IMR-90 (cell line): ENCODE measurements around the gene NWD2. TPM values are rescaled to one million over a fixed set of nuclear protein-coding genes. Genes with fewer than 3 reads are reported as not detected.

Experiments used
- ATAC-seq: fragments of 200-7000 bp; cut with Tn5 transposase; 2 replicates; pipeline ENCODE4 v1.9.1; 2020; ENCODE audit warnings: low read depth, mild to moderate bottlenecking, moderate library complexity
- BruUV-seq: library from RNA; stranded (reverse); fragments of 400-500 nt; replicated peaks from 2 replicates; lab custom pipeline; 2021; lab: Mats Ljungman, UMichigan
- CTCF ChIA-PET: fragments of 300-600 bp; formaldehyde crosslinking; extraction: SDS; loops from one replicate; lab custom pipeline; 2021; ENCODE audit warnings: antibody characterized with exemption; lab: Yijun Ruan, JAX
- POLR2A ChIA-PET: fragments of 300-600 bp; sonication (Branson Sonifier 250); formaldehyde crosslinking; loops from one replicate; lab custom pipeline; 2022; ENCODE audit warnings: antibody characterized with exemption; ENCODE audit not compliant: unreplicated experiment; lab: Charles Lee
- DNase-seq: peaks from one replicate; pipeline ENCODE4 v3.0.0; 2013
- H2AFZ ChIP-seq: replicated peaks from 2 replicates; pipeline ENCODE3; 2013; ENCODE audit warnings: low read length, mild to moderate bottlenecking; ENCODE audit not compliant: poor library complexity
- H2AK5ac ChIP-seq: 2 replicates; pipeline ENCODE4 v1.6.1; 2013; ENCODE audit warnings: low read depth, low read length, inconsistent platforms
- H2AK9ac ChIP-seq: replicated peaks from 2 replicates; pipeline ENCODE3; 2013; ENCODE audit warnings: mild to moderate bottlenecking, low read depth, low read length, moderate library complexity; ENCODE audit not compliant: poor library complexity
- H2BK120ac ChIP-seq: 2 replicates; pipeline ENCODE4 v1.6.1; 2013; ENCODE audit warnings: low read depth, low read length, inconsistent platforms
- H2BK15ac ChIP-seq: 3 replicates; pipeline ENCODE4 v1.6.1; 2013; ENCODE audit warnings: low read depth, low read length, inconsistent platforms
- H2BK20ac ChIP-seq: 2 replicates; pipeline ENCODE4 v1.6.1; 2013; ENCODE audit warnings: low read depth, mild to moderate bottlenecking, inconsistent platforms, low read length, moderate library complexity
- H2BK5ac ChIP-seq: 2 replicates; pipeline ENCODE4 v1.6.1; 2013; ENCODE audit warnings: mild to moderate bottlenecking, low read depth, low read length, inconsistent platforms; ENCODE audit not compliant: poor library complexity, severe bottlenecking
- H3K14ac ChIP-seq: replicated peaks from 2 replicates; pipeline ENCODE4 v1.6.1; 2013; ENCODE audit warnings: low read depth, low read length, inconsistent platforms
- H3K18ac ChIP-seq: 2 replicates; pipeline ENCODE4 v1.6.1; 2013; ENCODE audit warnings: low read depth, low read length, control low read depth
- H3K23ac ChIP-seq: 2 replicates; pipeline ENCODE4 v1.6.1; 2013; ENCODE audit warnings: low read depth, low read length, inconsistent platforms
- H3K27ac ChIP-seq: 2 replicates; pipeline ENCODE4 v1.5.1; 2013; ENCODE audit warnings: mild to moderate bottlenecking, control low read depth, low read length; ENCODE audit not compliant: insufficient read depth
- H3K27me3 ChIP-seq: 2 replicates; pipeline ENCODE4 v1.6.1; 2013; ENCODE audit warnings: low read length; ENCODE audit not compliant: control insufficient read depth, insufficient read depth
- H3K36me3 ChIP-seq: 2 replicates; pipeline ENCODE4 v1.6.1; 2013; ENCODE audit warnings: low read length, mixed read lengths; ENCODE audit not compliant: control insufficient read depth, insufficient read depth
- H3K4ac ChIP-seq: 2 replicates; pipeline ENCODE4 v1.6.1; 2013; ENCODE audit warnings: low read depth, low read length, inconsistent platforms
- H3K4me1 ChIP-seq: 2 replicates; pipeline ENCODE4 v1.6.1; 2013; ENCODE audit warnings: low read length, mixed read lengths; ENCODE audit not compliant: control insufficient read depth, insufficient read depth
- H3K4me2 ChIP-seq: 2 replicates; pipeline ENCODE4 v1.6.1; 2013; ENCODE audit warnings: low read depth, mild to moderate bottlenecking, control low read depth, low read length, moderate library complexity
- H3K4me3 ChIP-seq: 2 replicates; pipeline ENCODE4 v1.5.1; 2013; ENCODE audit warnings: low read depth, mild to moderate bottlenecking, control low read depth, low read length, moderate library complexity; ENCODE audit not compliant: insufficient read depth
- H3K56ac ChIP-seq: 2 replicates; pipeline ENCODE4 v1.6.1; 2013; ENCODE audit warnings: low read length, inconsistent platforms; ENCODE audit not compliant: insufficient read depth; ENCODE audit errors: extremely low read depth
- H3K79me1 ChIP-seq, 2 experiments: 2 replicates each; pipeline ENCODE4 v1.6.1; 2013; ENCODE audit warnings: low read length in 2 of 2, inconsistent platforms in 1 of 2, low read depth in 1 of 2
- H3K9ac ChIP-seq: 2 replicates; pipeline ENCODE4 v1.6.1; 2013; ENCODE audit warnings: low read depth, low read length, control low read depth
- H3K9me1 ChIP-seq: 2 replicates; pipeline ENCODE4 v1.6.1; 2013; ENCODE audit warnings: low read length, inconsistent platforms; ENCODE audit not compliant: insufficient read depth
- H3K9me3 ChIP-seq: 2 replicates; pipeline ENCODE4 v1.6.1; 2013; ENCODE audit warnings: low read length; ENCODE audit not compliant: control insufficient read depth, insufficient read depth
- H4K20me1 ChIP-seq: 2 replicates; pipeline ENCODE4 v1.6.1; 2013; ENCODE audit warnings: low read length, inconsistent platforms; ENCODE audit not compliant: insufficient read depth
- H4K5ac ChIP-seq: 2 replicates; pipeline ENCODE4 v1.6.1; 2013; ENCODE audit warnings: mild to moderate bottlenecking, low read depth, low read length, control low read depth
- H4K8ac ChIP-seq, 2 experiments: 2 replicates each; pipeline ENCODE4 v1.6.1; 2013; ENCODE audit warnings: low read depth in 2 of 2, low read length in 2 of 2, control low read depth in 1 of 2, inconsistent platforms in 1 of 2
- H4K91ac ChIP-seq: 2 replicates; pipeline ENCODE4 v1.6.1; 2013; ENCODE audit warnings: low read depth, low read length, inconsistent platforms; ENCODE audit not compliant: insufficient read depth
- CEBPB ChIP-seq: IDR thresholded peaks from 2 replicates; pipeline ENCODE4 v1.6.1; 2012; ENCODE audit warnings: low read depth, low read length, improper control_type of control experiment
- CHD1 ChIP-seq: IDR thresholded peaks from 2 replicates; pipeline ENCODE4 v1.6.1; 2012; ENCODE audit warnings: low read depth, low read length, improper control_type of control experiment
- FOS ChIP-seq: fragments of 150-350 bp; IDR thresholded peaks from 2 replicates; pipeline ENCODE4 v1.6.1; 2016; ENCODE audit warnings: low read depth, low read length
- MAZ ChIP-seq: IDR thresholded peaks from 2 replicates; pipeline ENCODE4 v1.6.1; 2012; ENCODE audit warnings: low read depth, mild to moderate bottlenecking, low read length, improper control_type of control experiment, moderate library complexity, borderline replicate concordance
- NFE2L2 ChIP-seq: fragments of 150-350 bp; IDR thresholded peaks from 2 replicates; pipeline ENCODE4 v1.6.1; 2016; ENCODE audit warnings: low read depth, mild to moderate bottlenecking, low read length
- RFX5 ChIP-seq: IDR thresholded peaks from 2 replicates; pipeline ENCODE4 v1.8.0; 2012; ENCODE audit warnings: low read depth, mild to moderate bottlenecking, low read length, moderate library complexity
- WGBS, 2 experiments: methylation state at CpG; one replicate each; pipeline versions ENCODE4 v1.1.5 to v1.1.7; 2013; ENCODE audit warnings: missing lambda C conversion rate in 2 of 2; ENCODE audit not compliant: insufficient read length in 1 of 2; ENCODE audit errors: extremely low coverage in 2 of 2; 5-methylcytosine and 5-hydroxymethylcytosine counted together
- dilution Hi-C: fragments of 300-500 bp; cut with HindIII; formaldehyde crosslinking; loops from one replicate; pipeline ENCODE4 v1.14.3; 2018; ENCODE audit warnings: low sequenced_read_pairs; ENCODE audit not compliant: unreplicated experiment
- in situ Hi-C: fragments of 300-500 bp; cut with MboI; formaldehyde crosslinking; loops from 3 replicates; pipeline ENCODE4 v1.14.3; 2019; ENCODE audit warnings: low sequenced_read_pairs, inconsistent platforms, mixed read lengths
- intact Hi-C: fragments of 100-400 bp; cut with micrococcal nuclease; formaldehyde crosslinking; loops from 2 replicates; pipeline ENCODE4 v1.10.0; 2022
- polyA plus RNA-seq, 3 experiments: library from polyadenylated mRNA; depleted of rRNA; stranded (reverse); fragments of >200 nt; gene quantifications; 2 replicates each; pipeline ENCODE4 v1.2.3, GENCODE V29; 2012; ENCODE audit warnings: low replicate concordance in 1 of 3
- total RNA-seq: library from RNA; depleted of rRNA; stranded (reverse); fragments of >200 nt; gene quantifications from 2 replicates; pipeline ENCODE4 v1.2.3, GENCODE V29; 2012

The NWD2 gene
- total and polyA plus RNA-seq, 2 of the 4 experiments (the other 2 are of a cell fraction), result not detected

GRCh38 chr4:37279121-37279520, 34.6 kb downstream of the NWD2 start:
- Histone ChIP-seq H3K4me3 (no peak overlapping the region), H3K4me1 (no peaks in the 10 kb centered on the region), H2BK20ac (no peak overlapping the region), H3K79me1 (no peaks in the 10 kb centered on the region), H2BK120ac (no peak overlapping the region), H3K9ac (no peak overlapping the region), H4K91ac (no peak overlapping the region), H3K4ac (no peak overlapping the region), H2AK9ac (no peak overlapping the region), H2AK5ac (no peak overlapping the region), H3K27me3 (no peaks in the 10 kb centered on the region), H4K5ac (no peak overlapping the region), H3K23ac (no peak overlapping the region), H2AFZ (no peak overlapping the region), H4K20me1 (no peaks in the 10 kb centered on the region), H3K36me3 (no peaks in the 10 kb centered on the region), H3K56ac (no peak overlapping the region), H3K18ac (no peak overlapping the region), H2BK5ac (no peak overlapping the region), H3K9me3 (no peaks in the 10 kb centered on the region), H4K8ac (no peak overlapping the region), H3K27ac (no peak overlapping the region), H3K9me1 (no peaks in the 10 kb centered on the region), H2BK15ac (no peak overlapping the region), H3K4me2 (no peak overlapping the region), H3K14ac (no peak overlapping the region)
- POLR2A ChIA-PET, result no interaction called here
- intact Hi-C loops, result no loop called here
- in situ Hi-C loops, result no loop called here
- no peak for TF ChIP-seq RFX5
- TF ChIP-seq FOS, result no peak
- TF ChIP-seq MAZ, result no peak
- no peak for TF ChIP-seq CHD1
- TF ChIP-seq CEBPB, result peak; percentile 65
- TF ChIP-seq NFE2L2, result no peak
- ATAC-seq (no peak), DNase-seq (no peak)
- no TSS peak for BruUV-seq
- CTCF ChIA-PET, result no interaction called here
- no CpG with 5 or more reads among the region's 1 CpG for WGBS, 2 experiments
- dilution Hi-C loops, result no loop called here
